HG03159 (cell line): ENCODE data around the gene PDCD5.
"Not testable (repeated sequence)": the region's sequence is repeated elsewhere in the genome, so short reads cannot be mapped to it uniquely, and the experiment has no call there.

Experiments
- ATAC-seq: cut with Tn5 transposase; IDR thresholded peaks from one replicate; pipeline ENCODE4 v1.9.1; 2021; ENCODE audit warnings: mild to moderate bottlenecking, moderate library complexity; ENCODE audit not compliant: unreplicated experiment

The PDCD5 gene

GRCh38 chr19:32576790-32577189, 4.2 kb upstream of the PDCD5 start:
- no peak for ATAC-seq

- ATAC-seq: peak; percentile 23
These were observed 563 bp upstream of the PDCD5 start for GRCh38 chr19:32580353-32580900.

- no peak for ATAC-seq
These were observed 752 bp downstream of the PDCD5 start for GRCh38 chr19:32581705-32582179.

GRCh38 chr19:32587747-32588504, 6.9 kb downstream of the PDCD5 start:
- ATAC-seq: not testable (repeated sequence)

- no peak for ATAC-seq
These were observed 13.0 kb downstream of the PDCD5 start for GRCh38 chr19:32594021-32594420.

GRCh38 chr19:32595491-32595890, 14.5 kb downstream of the PDCD5 start:
- ATAC-seq: no peak

GRCh38 chr19:32598022-32598421, 17.0 kb downstream of the PDCD5 start:
- ATAC-seq: no peak

- ATAC-seq: no peak
These were observed 18.3 kb downstream of the PDCD5 start for GRCh38 chr19:32599258-32599657.

GRCh38 chr19:32599736-32600157, 18.8 kb downstream of the PDCD5 start:
- ATAC-seq: no peak

GRCh38 chr19:32603961-32604360, 23.0 kb downstream of the PDCD5 start:
- no peak for ATAC-seq

- no peak for ATAC-seq
These were observed 24.6 kb downstream of the PDCD5 start for GRCh38 chr19:32605544-32605943.

GRCh38 chr19:32606289-32606688, 25.3 kb downstream of the PDCD5 start:
- ATAC-seq: no peak

- ATAC-seq: no peak
These were observed 26.5 kb downstream of the PDCD5 start for GRCh38 chr19:32607479-32607878.

- no peak for ATAC-seq
These were observed 30.2 kb downstream of the PDCD5 start for GRCh38 chr19:32611161-32611560.

- no peak for ATAC-seq
These were observed 32.0 kb downstream of the PDCD5 start for GRCh38 chr19:32613008-32613407.

GRCh38 chr19:32614916-32615315, 33.9 kb downstream of the PDCD5 start:
- no peak for ATAC-seq

GRCh38 chr19:32615569-32615968, 34.6 kb downstream of the PDCD5 start:
- no peak for ATAC-seq

GRCh38 chr19:32619051-32619685, 38.2 kb downstream of the PDCD5 start:
- no peak for ATAC-seq

GRCh38 chr19:32622002-32622401, 41.0 kb downstream of the PDCD5 start:
- no peak for ATAC-seq

- ATAC-seq: no peak
These were observed 43.4 kb downstream of the PDCD5 start for GRCh38 chr19:32624410-32624809.

GRCh38 chr19:32626969-32627368, 46.0 kb downstream of the PDCD5 start:
- ATAC-seq: no peak

GRCh38 chr19:32627714-32628270, 46.8 kb downstream of the PDCD5 start:
- no peak for ATAC-seq
